HCT116 (cell line): ENCODE measurements around the gene MEP1A. TPM values are rescaled to one million over a fixed set of nuclear protein-coding genes. Genes with fewer than 3 reads are reported as not detected.
A peak's percentile ranks its signal among the peaks of the same experiment; 100 is the strongest.

Source experiments
- ATAC-seq: fragments of 200-7000 bp; cut with Tn5 transposase; 2 replicates; pipeline ENCODE4 v1.9.1; 2020; ENCODE audit warnings: mild to moderate bottlenecking, moderate library complexity
- BruUV-seq: library from RNA; stranded (reverse); fragments of 400-500 nt; replicated peaks from 2 replicates; lab custom pipeline; 2021; lab: Mats Ljungman, UMichigan
- CTCF ChIA-PET: fragments of 300-600 bp; sonication (Branson Sonifier 250); formaldehyde crosslinking; loops from one replicate; lab custom pipeline; 2021; ENCODE audit warnings: antibody characterized with exemption; lab: Charles Lee
- POLR2A ChIA-PET: fragments of 300-600, 350-600 bp; sonication (Branson Sonifier 250); formaldehyde crosslinking; loops from one replicate; lab custom pipeline; 2021; ENCODE audit warnings: antibody characterized with exemption; lab: Charles Lee
- RAD21 ChIA-PET, 2 experiments: fragments of 300-600 bp; sonication (Branson Sonifier 250); formaldehyde crosslinking; loops; one replicate each; lab custom pipeline; 2023; ENCODE audit warnings: low total read pairs in 2 of 2; ENCODE audit not compliant: uncharacterized antibody in 2 of 2, unreplicated experiment in 2 of 2, low non-redundant PET in 1 of 2; lab: Charles Lee
- DNase-seq: peaks from one replicate; pipeline ENCODE4 v3.0.0-alpha.2; 2010; ENCODE audit warnings: low read depth, low spot score
- H2AFZ ChIP-seq: fragments of 200-600 bp; shearing (Covaris generic), sonication (generic); 2 replicates; pipeline ENCODE4 v1.6.1; 2017; ENCODE audit warnings: low read depth, mixed run types, mixed read lengths, antibody characterized with exemption, low read length; ENCODE audit not compliant: poor library complexity, severe bottlenecking
- H3K27ac ChIP-seq: 2 replicates; pipeline ENCODE4 v1.5.1; 2012; ENCODE audit warnings: low read depth, low read length
- H3K27me3 ChIP-seq: fragments of 200-600 bp; sonication (generic); 2 replicates; pipeline ENCODE4 v1.6.1; 2016; ENCODE audit warnings: mixed run types, low read length, mixed read lengths; ENCODE audit not compliant: insufficient read depth
- H3K36me3 ChIP-seq, 2 experiments: fragments of 200-500 bp in 1 of 2; fragments of 200-600 bp in 1 of 2; sonication (Bioruptor generic) in 1 of 2; sonication (generic) in 1 of 2; 2 replicates each; pipeline versions ENCODE4 v1.5.1 to v1.6.1; 2014 to 2016; ENCODE audit warnings: low read length in 2 of 2, inconsistent platforms in 1 of 2, mixed read lengths in 1 of 2, mixed run types in 1 of 2; ENCODE audit not compliant: insufficient read depth in 2 of 2, control insufficient read depth in 1 of 2
- H3K4me1 ChIP-seq, 2 experiments: fragments of 200-600 bp in 1 of 2; sonication (generic) in 1 of 2; 2 replicates each; pipeline versions ENCODE4 v1.5.1 to v1.6.1; 2012 to 2017; ENCODE audit warnings: low read length in 2 of 2, inconsistent platforms in 1 of 2, mild to moderate bottlenecking in 1 of 2, mixed read lengths in 1 of 2, mixed run types in 1 of 2, moderate library complexity in 1 of 2; ENCODE audit not compliant: insufficient read depth in 2 of 2, control insufficient read depth in 1 of 2
- H3K4me2 ChIP-seq: fragments of 200-600 bp; sonication (generic); 2 replicates; pipeline ENCODE4 v1.6.1; 2017; ENCODE audit warnings: mixed run types, low read length, mixed read lengths
- H3K4me3 ChIP-seq, 2 experiments: fragments of 200-600 bp in 1 of 2; sonication (generic) in 1 of 2; replicated peaks in 1 of 2; 2 replicates each; pipeline ENCODE4 v1.5.1; 2011 to 2016; ENCODE audit warnings: low read length in 2 of 2, control low read depth in 1 of 2, low read depth in 1 of 2, mild to moderate bottlenecking in 1 of 2, mixed read lengths in 1 of 2, mixed run types in 1 of 2
- H3K79me2 ChIP-seq: fragments of 200-600 bp; sonication (generic); 2 replicates; pipeline ENCODE4 v1.6.1; 2017; ENCODE audit warnings: mild to moderate bottlenecking, mixed run types, low read length, moderate library complexity, mixed read lengths; ENCODE audit not compliant: insufficient read depth
- H3K9ac ChIP-seq: fragments of 200-600 bp; sonication (generic); 2 replicates; pipeline ENCODE4 v1.6.1; 2016; ENCODE audit warnings: low read length, mixed read lengths
- H3K9me2 ChIP-seq: fragments of 200-600 bp; sonication (generic), shearing (Covaris generic); 2 replicates; pipeline ENCODE4 v1.6.1; 2017; ENCODE audit warnings: mixed run types, mild to moderate bottlenecking, moderate library complexity; ENCODE audit not compliant: insufficient read depth
- H3K9me3 ChIP-seq, 2 experiments: fragments of 200-500 bp in 1 of 2; fragments of 200-600 bp in 1 of 2; sonication (Bioruptor generic) in 1 of 2; sonication (generic) in 1 of 2; 2 replicates each; pipeline ENCODE4 v1.6.1; 2014 to 2017; ENCODE audit warnings: low read length in 2 of 2, mixed read lengths in 2 of 2, inconsistent platforms in 1 of 2, low read depth in 1 of 2, mild to moderate bottlenecking in 1 of 2, mixed run types in 1 of 2, moderate library complexity in 1 of 2; ENCODE audit not compliant: control insufficient read depth in 1 of 2, insufficient read depth in 1 of 2
- H4K20me1 ChIP-seq: fragments of 200-600 bp; sonication (generic), shearing (Covaris generic); 2 replicates; pipeline ENCODE4 v1.6.1; 2017; ENCODE audit warnings: mixed run types, mild to moderate bottlenecking, moderate library complexity; ENCODE audit not compliant: insufficient read depth
- CTCF ChIP-seq, 3 experiments: fragments of 200-600 bp in 1 of 3; sonication (generic) in 1 of 3; IDR thresholded peaks in 2 of 3; conservative IDR thresholded peaks in 1 of 3; 2 replicates each; pipeline ENCODE4 v1.5.1; 2012 to 2017; ENCODE audit warnings: low read depth in 2 of 3, low read length in 2 of 3, antibody characterized with exemption in 1 of 3, borderline replicate concordance in 1 of 3, control low read depth in 1 of 3, mild to moderate bottlenecking in 1 of 3, mixed read lengths in 1 of 3, mixed run types in 1 of 3, moderate library complexity in 1 of 3; ENCODE audit not compliant: insufficient read depth in 1 of 3
- EZH2 ChIP-seq: fragments of 200-600 bp; sonication (generic); IDR thresholded peaks from 2 replicates; pipeline ENCODE4 v1.6.1; 2017; ENCODE audit warnings: antibody characterized with exemption, mixed run types
- EZH2phosphoT487 ChIP-seq: fragments of 200-600 bp; IDR thresholded peaks from 2 replicates; pipeline ENCODE4 v1.6.1; 2018; ENCODE audit warnings: antibody characterized with exemption, borderline replicate concordance
- FOSL1 ChIP-seq: IDR thresholded peaks from 2 replicates; pipeline ENCODE4 v1.6.1; 2012; ENCODE audit warnings: low read depth
- JUND ChIP-seq: IDR thresholded peaks from 2 replicates; pipeline ENCODE4 v1.6.1; 2012
- POLR2AphosphoS5 ChIP-seq: IDR thresholded peaks from 2 replicates; pipeline ENCODE4 v1.6.1; 2011; ENCODE audit warnings: mild to moderate bottlenecking, low read depth, low read length, moderate library complexity
- RAD21 ChIP-seq: IDR thresholded peaks from 2 replicates; pipeline ENCODE4 v1.6.1; 2012; ENCODE audit warnings: low read depth, mild to moderate bottlenecking
- REST ChIP-seq: IDR thresholded peaks from 2 replicates; pipeline ENCODE4 v1.6.1; 2012; ENCODE audit warnings: low read depth
- SIN3A ChIP-seq: IDR thresholded peaks from 2 replicates; pipeline ENCODE4 v1.6.1; 2012; ENCODE audit warnings: low read depth
- SP1 ChIP-seq: IDR thresholded peaks from 2 replicates; pipeline ENCODE4 v1.6.1; 2012; ENCODE audit warnings: low read depth
- SRF ChIP-seq: IDR thresholded peaks from 2 replicates; pipeline ENCODE4 v1.6.1; 2012; ENCODE audit warnings: low read depth
- TCF7L2 ChIP-seq: IDR thresholded peaks from 2 replicates; pipeline ENCODE4 v1.7.0; 2011; ENCODE audit warnings: borderline replicate concordance, inconsistent platforms; ENCODE audit not compliant: insufficient read depth, insufficient read length; ENCODE audit errors: extremely low read depth
- YY1 ChIP-seq: IDR thresholded peaks from 2 replicates; pipeline ENCODE4 v1.6.1; 2011; ENCODE audit warnings: low read length, low read depth, moderate library complexity, mild to moderate bottlenecking; ENCODE audit not compliant: insufficient replicate concordance; ENCODE audit errors: extremely low read depth
- ZNF274 ChIP-seq: fragments of 200-500 bp; sonication (Bioruptor generic); IDR thresholded peaks from 2 replicates; pipeline ENCODE4 v1.6.1; 2014; ENCODE audit warnings: mild to moderate bottlenecking, low read depth, low read length, inconsistent platforms
- intact Hi-C: fragments of 100-400 bp; cut with micrococcal nuclease; formaldehyde crosslinking; loops from 2 replicates; pipeline ENCODE4 v1.10.0; 2022
- total RNA-seq: library from RNA; stranded (reverse); gene quantifications from one replicate; pipeline ENCODE4 v1.2.1, GENCODE V29; 2021; ENCODE audit not compliant: unreplicated experiment

Gene MEP1A
- total RNA-seq, 1 experiment from 2014 or later, result not detected

GRCh38 chr6:46815130-46815529 lies 21.9 kb downstream of the MEP1A start:
- H3K27me3 ChIP-seq, result no peaks in the 10 kb centered on the region
- H3K27ac ChIP-seq, result no peak overlapping the region
- ChIA-PET RAD21 (no interaction called here), CTCF (no interaction called here), POLR2A (no interaction called here)
- H4K20me1 ChIP-seq, result no peaks in the 10 kb centered on the region
- H3K36me3 ChIP-seq, result no peaks in the 10 kb centered on the region
- H3K4me1 ChIP-seq, result peaks cover 3 to 23% of the 10 kb centered on the region in 2 experiments; a peak in 2 of 4 replicates
- no peaks in the 10 kb centered on the region for H3K9me2 ChIP-seq
- ATAC-seq (peak; percentile 82), DNase-seq (peak; percentile 2)
- no peak overlapping the region for H3K4me3 ChIP-seq
- no peaks in the 10 kb centered on the region for H3K79me2 ChIP-seq
- peak overlapping the region; percentile 20 for H3K4me2 ChIP-seq
- H2AFZ ChIP-seq, result peak overlapping the region; percentile 56
- no peak overlapping the region for H3K9ac ChIP-seq
- no TSS peak for BruUV-seq
- no peaks in the 10 kb centered on the region for H3K9me3 ChIP-seq
- TF ChIP-seq REST (no peak), JUND (no peak), POLR2AphosphoS5 (no peak)
- intact Hi-C loops, result no loop called here

GRCh38 chr6:46816626-46817025 lies 23.4 kb downstream of the MEP1A start:
- Histone ChIP-seq H3K4me1 (peaks cover 3 to 23% of the 10 kb centered on the region in 2 experiments; a peak in 2 of 4 replicates), H3K4me2 (0 out of 2 replicates have a peak overlapping the region, but pooled peaks have one; percentile 2), H3K79me2 (no peaks in the 10 kb centered on the region), H3K27me3 (no peaks in the 10 kb centered on the region), H4K20me1 (no peaks in the 10 kb centered on the region), H3K9me3 (no peaks in the 10 kb centered on the region), H3K4me3 (no peak overlapping the region), H3K36me3 (no peaks in the 10 kb centered on the region), H3K9ac (no peak overlapping the region), H2AFZ (peak overlapping the region; percentile 55), H3K9me2 (no peaks in the 10 kb centered on the region), H3K27ac (no peak overlapping the region)
- ChIA-PET RAD21 (no interaction called here), POLR2A (no interaction called here), CTCF (no interaction called here)
- no TSS peak for BruUV-seq
- ATAC-seq (peak; percentile 54), DNase-seq (no peak)
- intact Hi-C loops, result no loop called here
- TF ChIP-seq SRF (no peak), SIN3A (no peak), FOSL1 (no peak), ZNF274 (no peak), CTCF (IDR thresholded peaks at IDR 0.05 in 2 of 3, conservative IDR thresholded peaks at IDR 0.05 in 1 of 3; ENCODE audit: borderline replicate concordance in 1 of 3, insufficient read depth in 1 of 3, low read depth in 2 of 3, low read length in 2 of 3) (no peak), RAD21 (no peak), TCF7L2 (no peak), SP1 (no peak), JUND (no peak), YY1 (no peak), EZH2 (no peak), EZH2phosphoT487 (no peak)
